ENCODE results near the gene PRODH2.

DNA sequence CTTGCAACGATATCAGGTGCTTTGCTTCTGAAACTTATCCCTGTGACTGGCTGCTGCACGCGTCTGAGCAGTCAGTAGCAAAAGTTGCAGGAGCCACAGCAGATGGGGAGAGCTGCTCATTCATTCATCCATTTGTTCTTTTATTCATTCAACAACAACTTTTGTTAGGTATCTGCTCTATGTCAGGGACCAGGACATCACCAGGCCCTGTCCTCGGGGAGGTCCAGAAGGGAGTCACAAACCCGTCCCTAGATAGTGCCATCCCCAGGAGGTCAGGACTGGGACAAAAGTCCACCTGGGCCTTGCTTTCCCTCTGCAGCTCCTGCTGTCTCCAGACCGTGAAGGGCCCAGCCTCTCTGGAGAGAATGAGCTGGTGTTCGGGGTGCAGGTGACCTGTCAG, 34.7 kb downstream of the PRODH2 start:
- TF ChIP-seq, protein P1, sequence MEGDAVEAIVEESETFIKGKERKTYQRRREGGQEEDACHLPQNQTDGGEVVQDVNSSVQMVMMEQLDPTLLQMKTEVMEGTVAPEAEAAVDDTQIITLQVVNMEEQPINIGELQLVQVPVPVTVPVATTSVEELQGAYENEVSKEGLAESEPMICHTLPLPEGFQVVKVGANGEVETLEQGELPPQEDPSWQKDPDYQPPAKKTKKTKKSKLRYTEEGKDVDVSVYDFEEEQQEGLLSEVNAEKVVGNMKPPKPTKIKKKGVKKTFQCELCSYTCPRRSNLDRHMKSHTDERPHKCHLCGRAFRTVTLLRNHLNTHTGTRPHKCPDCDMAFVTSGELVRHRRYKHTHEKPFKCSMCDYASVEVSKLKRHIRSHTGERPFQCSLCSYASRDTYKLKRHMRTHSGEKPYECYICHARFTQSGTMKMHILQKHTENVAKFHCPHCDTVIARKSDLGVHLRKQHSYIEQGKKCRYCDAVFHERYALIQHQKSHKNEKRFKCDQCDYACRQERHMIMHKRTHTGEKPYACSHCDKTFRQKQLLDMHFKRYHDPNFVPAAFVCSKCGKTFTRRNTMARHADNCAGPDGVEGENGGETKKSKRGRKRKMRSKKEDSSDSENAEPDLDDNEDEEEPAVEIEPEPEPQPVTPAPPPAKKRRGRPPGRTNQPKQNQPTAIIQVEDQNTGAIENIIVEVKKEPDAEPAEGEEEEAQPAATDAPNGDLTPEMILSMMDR (IDR thresholded peaks at IDR 0.05; ENCODE audit: extremely low read depth in 1 of 2, insufficient read depth in 1 of 2, low read depth in 1 of 2, low read length in 2 of 2): no peak
- TF ChIP-seq EZH2 (IDR thresholded peaks at IDR 0.05; ENCODE audit: borderline replicate concordance, low read depth, low read length, severe bottlenecking) (no peak), POLR2AphosphoS5 (IDR thresholded peaks at IDR 0.05; ENCODE audit: insufficient read depth, low read depth, low read length) (no peak), FOS (IDR thresholded peaks at IDR 0.05; ENCODE audit: borderline replicate concordance, insufficient read depth, low read length) (no peak)

Data from endothelial cell of umbilical vein (primary cell).